Body of pancreas (tissue), 4 donors: Measurements from ENCODE around the gene ZNF711.

Experiments
- CTCF ChIP-seq, 7 experiments: fragments of 450-650 bp in 4 of 7; fragments of 200-600 bp in 3 of 7; sonication (generic) in 3 of 7; IDR thresholded peaks; one replicate each; pipeline ENCODE4 v1.5.1; 2016 to 2019; ENCODE audit warnings: antibody characterized with exemption in 7 of 7
- POLR2A ChIP-seq, 3 donors: fragments of 450-650 bp; IDR thresholded peaks; one replicate each; pipeline ENCODE4 v1.6.1; 2016; ENCODE audit warnings: antibody characterized with exemption in 3 of 3, mild to moderate bottlenecking in 2 of 3

GRCh38 chrX:85244450-85245211 is 840 bp downstream of the ZNF711 start:
- TF ChIP-seq CTCF (IDR thresholded peaks at IDR 0.05) (no peak), POLR2A (IDR thresholded peaks at IDR 0.05) (no peak)
